Stimulated activated CD4-positive, alpha-beta T cell treated with anti-CD3 and anti-CD28 coated beads, Interleukin-1b, Interleukin-23, amount 100 ng/mL, for 24 hours (primary cell): ENCODE results near the gene ERMAP.
"Not testable (repeated sequence)": the region's sequence is repeated elsewhere in the genome, so short reads cannot be mapped to it uniquely, and the experiment has no call there.

Experiments
- DNase-seq, 4 experiments: peaks; one replicate each; pipeline ENCODE4 v3.0.0-alpha.2; 2020; ENCODE audit warnings: low read depth in 4 of 4, low spot score in 1 of 4

ERMAP gene

DNA sequence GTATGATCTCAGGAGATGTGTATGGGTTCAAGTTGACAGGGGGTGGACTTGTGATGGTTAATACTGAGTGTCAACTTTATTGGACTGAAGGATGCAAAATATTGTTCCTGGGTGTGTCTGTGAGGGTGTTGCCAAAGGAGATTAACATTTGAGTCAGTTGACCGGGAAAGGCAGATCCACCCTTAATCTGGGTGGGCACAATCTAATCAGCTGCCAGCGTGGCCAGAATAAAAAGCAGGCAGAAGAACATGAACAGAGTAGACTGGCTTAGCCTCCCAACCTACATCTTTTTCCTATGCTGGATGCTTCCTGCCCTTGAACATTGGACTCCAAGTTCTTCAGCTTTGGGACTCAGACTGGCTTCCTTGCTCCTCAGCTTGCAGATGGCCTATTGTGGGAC is 52.8 kb downstream of the ERMAP start:
- not testable (repeated sequence) for DNase-seq

DNA sequence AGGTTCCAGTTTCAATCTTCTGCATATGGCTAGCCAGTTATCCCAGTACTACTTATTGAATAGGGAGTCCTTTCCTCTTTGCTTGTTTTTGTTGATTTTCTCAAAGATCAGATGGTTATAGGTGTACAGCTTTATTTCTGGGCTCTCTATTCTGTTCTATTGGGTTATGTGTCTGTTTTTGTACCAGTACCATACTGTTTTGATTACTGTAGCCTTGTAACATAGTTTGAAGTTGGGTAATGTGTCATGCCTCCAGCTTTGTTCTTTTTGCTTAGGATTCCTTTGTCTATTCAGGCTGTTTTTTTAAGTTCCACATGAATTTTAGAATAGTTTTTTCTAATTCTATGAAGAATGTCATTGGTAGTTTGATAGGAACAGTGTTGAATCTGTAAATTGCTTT is 56.2 kb downstream of the ERMAP start:
- not testable (repeated sequence) for DNase-seq

DNA sequence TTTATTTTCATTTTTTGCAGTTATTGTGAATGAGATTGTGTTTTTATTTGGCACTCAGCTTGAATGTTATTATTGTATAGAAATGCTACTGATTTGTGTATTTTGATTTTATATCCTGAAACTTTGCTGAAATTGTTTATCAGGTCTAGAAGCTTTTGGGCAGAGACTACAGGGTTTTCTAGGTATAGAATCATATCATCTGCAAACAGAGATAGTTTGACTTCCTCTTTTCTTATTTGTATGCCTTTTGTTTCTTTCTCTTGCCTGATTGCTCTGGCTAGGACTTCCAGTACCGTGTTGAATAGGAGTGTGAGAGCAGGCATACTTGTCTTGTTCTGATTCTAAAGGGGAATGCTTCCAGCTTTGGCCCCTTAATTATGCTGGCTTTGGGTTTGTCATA is 56.7 kb downstream of the ERMAP start:
- DNase-seq: no peak

DNA sequence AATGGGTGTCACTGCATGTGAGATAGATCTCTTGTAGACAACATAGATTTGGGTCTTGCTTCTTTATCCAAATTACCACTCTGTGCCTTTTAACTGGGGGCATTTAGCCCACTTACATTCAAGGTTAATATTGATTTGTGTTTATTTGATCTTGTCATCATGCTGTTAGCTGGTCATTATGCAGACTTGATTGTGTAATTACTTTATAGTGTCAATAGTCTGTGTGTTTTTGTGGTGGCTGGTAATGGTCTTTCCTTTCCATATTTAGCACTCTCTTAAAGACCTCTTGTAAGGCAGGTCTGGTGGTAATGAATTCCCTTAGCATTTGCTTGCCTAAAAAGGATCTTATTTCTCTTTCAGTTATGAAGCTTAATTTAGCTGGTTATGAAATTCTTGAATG is 59.1 kb downstream of the ERMAP start:
- DNase-seq: no peak

DNA sequence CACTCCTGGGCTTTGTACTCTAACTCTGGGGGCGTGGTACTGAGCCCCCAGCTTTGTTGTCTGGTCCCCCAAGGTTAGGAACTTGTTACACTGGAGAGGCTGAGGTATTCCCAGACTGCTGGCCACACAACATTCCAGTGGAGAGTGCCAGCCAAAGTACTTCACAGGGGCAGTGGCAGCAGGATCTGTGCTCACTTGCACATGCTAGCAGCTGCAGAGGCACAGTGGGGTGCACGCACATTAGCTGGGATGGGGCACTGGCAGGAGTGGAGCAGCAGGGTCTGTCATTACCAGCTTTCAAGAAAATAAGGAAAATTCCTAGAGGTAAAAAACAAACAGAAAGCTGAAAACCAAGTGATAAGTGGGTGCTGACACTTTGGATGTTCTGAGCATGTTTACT is 60.5 kb downstream of the ERMAP start:
- no peak for DNase-seq

DNA sequence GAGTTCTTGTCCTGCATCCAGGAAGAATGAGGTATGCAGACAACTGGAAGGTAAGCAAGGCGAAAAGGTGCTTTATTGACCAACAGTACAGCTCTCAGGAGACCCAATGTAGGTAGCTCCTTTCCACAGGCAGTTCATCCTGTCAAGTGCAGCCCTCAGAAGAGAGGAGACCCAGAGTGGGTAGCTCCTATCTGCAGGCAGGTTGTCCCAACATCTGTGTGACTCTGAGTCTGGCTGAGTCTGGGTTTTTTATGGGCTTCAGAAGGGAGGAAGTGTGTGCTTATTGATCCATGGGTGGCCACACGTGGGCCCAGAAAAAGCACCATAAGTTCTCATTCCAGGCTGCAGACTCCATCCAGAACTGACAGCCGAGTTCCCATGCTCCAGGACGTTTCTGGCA is 63.5 kb downstream of the ERMAP start:
- no peak for DNase-seq

DNA sequence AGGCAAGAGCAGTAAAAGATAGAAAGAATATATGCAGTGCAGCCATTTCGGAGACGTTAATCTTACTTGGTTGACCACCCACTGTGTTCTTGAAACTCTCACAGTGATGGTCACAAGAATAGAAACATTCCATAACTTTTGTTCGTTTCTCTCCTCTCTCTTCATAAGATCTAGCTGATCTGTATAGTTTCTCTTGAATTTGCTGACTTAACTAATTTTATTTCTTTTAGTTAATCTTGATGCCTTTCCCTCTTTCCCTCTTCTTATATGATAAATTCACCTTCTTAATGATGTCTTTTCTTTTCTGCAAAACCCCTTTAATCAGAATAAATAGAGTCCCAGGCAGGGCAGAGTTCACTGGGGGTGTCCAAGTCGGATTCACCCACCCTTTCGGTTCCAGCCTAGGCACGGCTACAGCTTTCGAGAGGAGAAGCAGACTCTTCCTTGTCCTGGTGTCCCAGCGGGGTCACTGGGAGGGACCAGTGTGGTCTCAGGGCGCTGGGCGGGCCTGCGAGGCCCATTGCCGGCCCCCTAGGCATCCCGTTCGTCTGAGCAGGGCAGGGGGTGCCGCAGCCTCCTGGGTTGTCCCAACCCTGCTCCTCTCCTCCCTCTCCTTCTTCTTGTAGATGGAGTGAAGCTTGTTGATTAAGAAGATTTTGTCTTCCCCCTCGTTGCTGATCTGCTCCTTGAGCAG is 69.3 kb downstream of the ERMAP start:
- DNase-seq: no peak

DNA sequence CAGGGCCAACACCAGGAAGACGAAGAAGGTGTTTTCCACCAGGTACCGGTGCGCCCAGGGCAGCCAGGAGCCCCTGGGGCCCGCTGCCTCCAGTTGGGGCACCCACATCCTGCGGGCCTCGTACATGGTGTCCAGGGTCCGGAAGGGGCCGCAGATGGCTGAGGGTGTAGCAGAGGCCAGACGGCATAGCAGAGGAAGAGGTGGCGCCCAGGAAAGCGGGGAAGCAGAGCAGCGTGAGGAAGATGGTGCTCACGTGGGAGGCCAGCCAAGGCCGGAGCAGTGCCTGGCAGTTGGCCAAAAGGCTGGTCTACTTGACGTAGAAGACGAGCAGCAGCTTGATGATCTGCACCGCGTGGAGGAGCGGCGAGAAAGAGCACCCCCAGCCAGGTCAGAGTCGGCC is 69.9 kb downstream of the ERMAP start:
- DNase-seq: no peak

DNA sequence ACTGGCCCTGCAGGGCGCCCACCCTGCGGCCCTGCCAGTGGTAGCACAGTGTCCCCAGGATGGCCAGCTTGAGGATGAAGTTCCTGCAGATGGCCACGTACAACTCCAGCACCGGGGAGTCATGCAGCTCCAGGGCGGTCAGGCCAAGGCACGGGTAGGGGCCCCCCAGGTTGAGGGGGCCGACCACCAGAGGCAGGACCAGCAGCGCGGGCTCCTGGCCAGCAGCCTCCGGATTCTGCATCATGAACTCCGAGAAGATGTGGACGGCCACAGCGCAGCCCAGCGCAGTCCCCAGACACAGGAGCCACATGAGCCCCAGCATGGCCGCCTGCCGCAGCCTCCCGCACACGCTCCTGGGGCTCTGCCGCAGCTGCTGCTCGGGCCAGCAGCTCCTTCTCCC is 70.4 kb downstream of the ERMAP start:
- no peak for DNase-seq

DNA sequence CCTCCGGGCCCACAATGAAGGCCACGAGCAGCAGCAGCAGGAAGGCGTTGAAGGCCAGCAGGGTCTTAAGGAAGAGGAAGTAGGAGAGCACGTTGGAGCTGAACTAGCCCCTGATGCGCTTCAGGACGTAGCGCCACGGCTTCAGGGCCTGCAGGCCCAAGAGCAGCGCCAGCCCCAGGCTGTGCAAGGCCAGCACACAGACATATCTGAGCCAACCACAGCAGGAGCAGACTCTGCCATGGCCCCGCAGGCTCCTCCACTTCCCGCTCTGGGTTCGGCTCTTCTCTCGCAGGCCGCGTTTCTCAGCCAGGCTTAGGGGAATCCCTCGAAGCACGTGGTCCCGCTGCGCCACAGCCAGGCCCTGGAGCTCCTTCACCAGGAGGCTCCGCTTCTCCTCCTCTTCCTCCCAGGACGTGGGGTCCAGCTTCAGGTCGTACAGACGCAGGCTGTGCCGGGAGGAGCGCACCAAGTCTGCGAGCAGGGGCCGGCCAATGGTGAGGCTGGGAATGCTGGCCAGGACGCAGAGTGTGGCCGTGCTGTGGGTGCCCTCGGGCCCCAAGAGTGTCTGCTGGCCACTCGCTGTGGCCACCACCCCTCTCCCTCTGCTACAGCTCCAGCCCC is 71.2 kb downstream of the ERMAP start:
- DNase-seq: no peak

DNA sequence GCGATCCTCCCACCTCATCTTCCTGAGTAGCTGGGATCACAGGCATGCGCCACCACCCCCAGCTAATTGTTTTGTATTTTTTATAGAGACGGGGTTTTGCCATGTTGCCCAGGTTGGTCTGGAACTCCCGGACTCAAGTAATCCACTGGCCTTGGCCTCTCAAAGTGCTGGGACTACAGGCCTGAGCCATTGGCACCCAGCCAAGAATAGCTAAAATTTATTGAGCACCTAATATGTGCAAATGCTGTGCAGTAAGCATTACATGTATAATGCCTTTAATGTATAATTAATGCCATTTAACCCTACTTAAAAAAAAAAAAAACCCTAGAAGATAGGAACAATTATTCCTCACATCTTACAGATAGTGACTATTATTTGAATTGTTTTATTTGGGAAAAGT is 72.3 kb downstream of the ERMAP start:
- DNase-seq: no peak

DNA sequence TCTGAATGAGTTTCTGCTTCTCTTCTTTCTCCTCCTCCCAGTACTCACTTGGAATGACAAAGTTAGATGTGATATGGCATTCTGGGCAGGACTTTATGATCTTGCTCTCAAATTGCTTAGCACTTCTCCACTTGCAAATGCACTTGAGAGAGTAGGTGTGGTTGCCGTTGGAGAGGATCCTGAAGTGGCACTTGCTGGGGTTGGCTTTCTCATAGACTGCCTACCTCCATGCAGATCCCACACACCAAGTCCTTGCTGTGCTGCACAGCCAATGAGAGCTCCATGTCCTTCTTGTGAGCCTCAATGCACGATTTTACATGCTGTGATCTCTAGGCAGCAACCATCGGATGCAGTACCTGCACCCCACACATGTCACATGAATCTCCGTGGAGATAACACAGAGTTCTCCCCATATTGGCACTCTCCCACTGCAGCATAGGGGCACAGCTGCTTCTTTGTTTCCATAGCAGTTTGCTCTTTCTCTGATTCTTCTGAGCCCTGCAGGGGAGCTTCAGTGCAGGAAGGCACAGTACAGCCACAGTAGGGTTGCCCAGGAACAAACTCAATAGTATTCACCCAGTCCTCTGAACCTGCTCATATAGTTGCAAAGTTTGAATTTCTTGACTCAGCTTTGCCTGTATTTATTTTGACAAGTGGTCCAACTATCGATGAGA is 74.7 kb downstream of the ERMAP start:
- no peak for DNase-seq
